C4-2B (cell line): ENCODE results near the gene PHKB.

Experiments used
- H3K27ac ChIP-seq: fragments of 450-650 bp; 2 replicates; pipeline ENCODE4 v1.5.1; 2017
- ZFX ChIP-seq: fragments of 450-650 bp; IDR thresholded peaks from 2 replicates; pipeline ENCODE4 v1.6.1; 2017
- TF ChIP-seq, protein P1 (sequence below): fragments of 450-650 bp; conservative IDR thresholded peaks from 2 replicates; pipeline ENCODE4 v1.5.1; 2017; ENCODE audit warnings: mild to moderate bottlenecking

PHKB gene

DNA sequence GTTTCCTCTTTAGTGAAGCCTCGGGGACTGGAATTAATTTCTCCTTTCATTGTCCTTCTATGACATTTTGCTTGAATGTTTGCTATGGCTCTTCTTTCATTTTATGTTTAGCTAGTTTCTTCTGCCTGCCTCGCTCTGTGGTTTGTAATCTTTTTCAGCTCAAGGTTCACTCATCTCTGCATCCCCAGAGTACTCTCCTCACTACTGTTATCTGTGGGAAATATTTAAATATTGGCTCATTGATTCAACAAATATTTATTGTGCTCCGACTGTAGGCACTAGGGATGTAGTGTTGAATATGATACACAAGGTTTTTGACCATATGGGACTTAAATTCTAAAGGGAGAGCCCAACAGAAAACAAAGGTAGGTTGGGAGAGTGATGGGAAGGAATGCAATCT lies 195.9 kb downstream of the PHKB start:
- TF ChIP-seq ZFX, result no peak
- TF ChIP-seq, protein P1, sequence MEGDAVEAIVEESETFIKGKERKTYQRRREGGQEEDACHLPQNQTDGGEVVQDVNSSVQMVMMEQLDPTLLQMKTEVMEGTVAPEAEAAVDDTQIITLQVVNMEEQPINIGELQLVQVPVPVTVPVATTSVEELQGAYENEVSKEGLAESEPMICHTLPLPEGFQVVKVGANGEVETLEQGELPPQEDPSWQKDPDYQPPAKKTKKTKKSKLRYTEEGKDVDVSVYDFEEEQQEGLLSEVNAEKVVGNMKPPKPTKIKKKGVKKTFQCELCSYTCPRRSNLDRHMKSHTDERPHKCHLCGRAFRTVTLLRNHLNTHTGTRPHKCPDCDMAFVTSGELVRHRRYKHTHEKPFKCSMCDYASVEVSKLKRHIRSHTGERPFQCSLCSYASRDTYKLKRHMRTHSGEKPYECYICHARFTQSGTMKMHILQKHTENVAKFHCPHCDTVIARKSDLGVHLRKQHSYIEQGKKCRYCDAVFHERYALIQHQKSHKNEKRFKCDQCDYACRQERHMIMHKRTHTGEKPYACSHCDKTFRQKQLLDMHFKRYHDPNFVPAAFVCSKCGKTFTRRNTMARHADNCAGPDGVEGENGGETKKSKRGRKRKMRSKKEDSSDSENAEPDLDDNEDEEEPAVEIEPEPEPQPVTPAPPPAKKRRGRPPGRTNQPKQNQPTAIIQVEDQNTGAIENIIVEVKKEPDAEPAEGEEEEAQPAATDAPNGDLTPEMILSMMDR, result no peak
- no peak overlapping the region for H3K27ac ChIP-seq

GRCh38 chr16:47657977-47658376 lies 196.8 kb downstream of the PHKB start:
- TF ChIP-seq ZFX, result no peak
- TF ChIP-seq, protein P1, result no peak
- H3K27ac ChIP-seq, result no peak overlapping the region

DNA sequence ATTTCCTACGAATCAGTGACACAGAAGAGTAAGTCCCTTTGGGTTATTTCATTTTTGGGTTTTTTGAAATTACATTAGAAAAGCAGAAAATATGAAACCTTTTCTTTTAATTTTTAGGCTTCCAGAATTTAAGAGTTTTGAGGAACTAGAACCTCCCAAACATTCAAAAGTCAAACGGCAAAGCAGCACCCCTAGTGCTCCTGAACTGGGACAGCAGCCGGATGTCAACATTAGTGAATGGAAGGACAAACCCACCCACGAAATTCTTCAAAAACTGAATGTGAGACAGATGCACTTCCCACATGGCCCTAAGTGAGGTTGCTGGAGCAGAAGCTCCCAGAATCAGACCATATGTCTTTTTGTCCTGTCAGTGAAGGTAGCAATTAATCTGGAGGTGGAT lies 199.4 kb downstream of the PHKB start:
- no peak overlapping the region for H3K27ac ChIP-seq
- no peak for TF ChIP-seq ZFX
- TF ChIP-seq, protein P1, result no peak; the same call in 1 of the 2 replicates

DNA sequence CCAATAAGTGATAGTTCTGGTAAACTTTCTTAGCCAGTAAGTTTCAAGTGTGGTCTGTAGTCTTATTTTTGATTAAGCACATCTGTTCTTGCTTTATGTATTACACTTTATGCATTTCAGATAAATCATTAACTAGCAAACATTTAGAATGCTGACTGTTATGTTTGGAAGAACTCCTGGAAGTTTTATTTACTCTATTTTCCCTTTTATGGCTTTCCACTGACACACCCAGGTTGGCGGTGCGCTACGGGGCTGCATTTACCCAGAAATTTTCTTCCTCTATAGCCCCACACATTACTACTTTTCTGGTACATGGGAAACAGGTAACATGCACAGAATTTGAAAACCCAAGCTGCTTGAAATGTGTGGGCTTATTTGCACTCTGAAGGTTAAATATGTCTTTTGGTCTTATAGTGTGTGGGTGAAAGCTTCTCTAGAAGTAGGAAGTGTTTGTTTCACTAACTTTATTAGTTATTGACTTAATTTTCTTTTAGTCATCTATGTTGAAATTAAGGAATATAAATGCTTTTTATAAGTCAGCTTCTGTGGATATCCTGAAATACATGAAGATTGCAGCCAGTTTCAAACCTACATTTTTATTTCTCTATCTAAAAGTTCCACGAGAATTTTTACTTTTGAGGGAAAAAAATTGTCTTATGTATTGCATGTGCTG lies 203.7 kb downstream of the PHKB start:
- TF ChIP-seq ZFX, result no peak
- TF ChIP-seq, protein P1, result no peak
- H3K27ac ChIP-seq, result no peak overlapping the region

GRCh38 chr16:47666434-47666833 lies 205.3 kb downstream of the PHKB start:
- TF ChIP-seq, protein P1, result no peak
- no peak for TF ChIP-seq ZFX
- H3K27ac ChIP-seq, result no peak overlapping the region

DNA sequence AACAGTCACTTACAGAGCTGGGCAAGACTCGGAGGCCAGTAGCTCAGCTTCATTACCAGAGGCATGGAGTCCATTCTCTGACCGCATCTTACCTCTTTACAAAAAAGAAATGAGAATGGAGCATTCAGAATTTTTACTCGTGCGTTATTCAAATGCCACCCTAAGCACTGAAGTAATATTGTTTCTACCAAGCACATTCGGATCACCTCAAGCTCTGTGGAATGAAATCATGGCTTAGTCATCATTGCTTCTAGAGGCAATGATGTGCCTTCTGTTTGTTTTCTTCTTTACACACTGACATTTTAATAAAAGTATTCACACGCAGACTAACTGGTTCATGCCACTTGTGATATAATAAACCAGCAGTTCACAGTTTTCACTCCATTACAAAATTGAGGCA lies 206.8 kb downstream of the PHKB start:
- no peak overlapping the region for H3K27ac ChIP-seq
- TF ChIP-seq ZFX, result no peak
- TF ChIP-seq, protein P1, result no peak

DNA sequence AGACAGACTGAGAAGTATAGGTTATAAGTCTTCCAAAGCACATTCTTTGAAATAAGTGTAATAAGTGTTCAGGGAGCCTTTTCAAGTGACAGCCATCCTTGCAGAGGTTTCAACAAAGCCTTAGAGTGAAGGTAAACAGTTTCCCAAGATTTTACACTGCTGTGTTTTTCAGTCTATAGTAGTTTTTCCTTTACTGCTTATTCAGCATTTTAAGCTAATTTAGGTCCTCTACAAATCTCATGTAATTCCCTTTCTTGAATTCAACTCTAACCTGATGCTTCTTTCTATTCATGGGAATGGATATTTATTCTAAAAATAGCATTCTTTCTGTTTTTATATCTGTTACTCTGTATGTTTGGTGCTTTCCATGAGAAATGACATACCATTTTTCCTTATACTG lies 211.3 kb downstream of the PHKB start:
- H3K27ac ChIP-seq, result no peak overlapping the region
- no peak for TF ChIP-seq ZFX
- TF ChIP-seq, protein P1, result no peak
